NB4 (cell line): ENCODE results near the gene PTCH1.
A peak's percentile ranks its signal among the peaks of the same experiment; 100 is the strongest.

Source experiments
- DNase-seq: peaks from one replicate; pipeline ENCODE4 v3.0.0; 2010; ENCODE audit warnings: low read depth
- H3K4me3 ChIP-seq: one replicate; pipeline ENCODE4 v1.5.1; 2011; ENCODE audit warnings: mild to moderate bottlenecking, low read depth, low read length, moderate library complexity
- CTCF ChIP-seq: IDR thresholded peaks from one replicate; pipeline ENCODE4 v1.5.1; 2012; ENCODE audit warnings: low read depth, low read length
- MAX ChIP-seq: IDR thresholded peaks from 2 replicates; pipeline ENCODE4 v1.6.1; 2011; ENCODE audit warnings: low read depth, low read length
- MYC ChIP-seq: IDR thresholded peaks from 2 replicates; pipeline ENCODE4 v1.6.1; 2011; ENCODE audit warnings: low read depth, low read length
- POLR2A ChIP-seq: IDR thresholded peaks from 2 replicates; pipeline ENCODE4 v1.6.1; 2011; ENCODE audit warnings: mild to moderate bottlenecking; ENCODE audit not compliant: insufficient read length; ENCODE audit errors: extremely low read depth

PTCH1 gene

GRCh38 chr9:95504053-95504963, 12.5 kb downstream of the PTCH1 start:
- no peak overlapping the region for H3K4me3 ChIP-seq
- TF ChIP-seq CTCF (no peak), MAX (no peak), MYC (no peak), POLR2A (no peak)
- peak; percentile 60 for DNase-seq

GRCh38 chr9:95503369-95503768, 13.4 kb downstream of the PTCH1 start:
- DNase-seq = no peak
- TF ChIP-seq MAX (no peak), POLR2A (no peak), CTCF (no peak), MYC (no peak)
- no peak overlapping the region for H3K4me3 ChIP-seq

- no peak for TF ChIP-seq CTCF
- TF ChIP-seq POLR2A = no peak
- TF ChIP-seq MYC = no peak
- no peak for TF ChIP-seq MAX
- no peak overlapping the region for H3K4me3 ChIP-seq
- DNase-seq = no peak
Observed at GRCh38 chr9:95502248-95502647, 14.5 kb downstream of the PTCH1 start.

GRCh38 chr9:95499847-95500246, 16.9 kb downstream of the PTCH1 start:
- DNase-seq = no peak
- TF ChIP-seq MYC = no peak
- TF ChIP-seq MAX = no peak
- TF ChIP-seq POLR2A = no peak
- TF ChIP-seq CTCF = no peak
- H3K4me3 ChIP-seq = no peak overlapping the region

GRCh38 chr9:95499046-95499676, 17.6 kb downstream of the PTCH1 start:
- no peak overlapping the region for H3K4me3 ChIP-seq
- DNase-seq = no peak
- no peak for TF ChIP-seq CTCF
- no peak for TF ChIP-seq MYC

GRCh38 chr9:95498641-95499040, 18.1 kb downstream of the PTCH1 start:
- TF ChIP-seq POLR2A (no peak), CTCF (no peak), MAX (no peak), MYC (no peak)
- H3K4me3 ChIP-seq = no peak overlapping the region
- no peak for DNase-seq
